NCI-H1694 treated with DMSO at 0.1 percent for 48 hours (cell line): ENCODE measurements around the gene PRKCZ.

Source experiments
- DNase-seq: peaks from one replicate; lab custom pipeline; 2025; lab: John Stamatoyannopoulos, UW

PRKCZ gene

DNA sequence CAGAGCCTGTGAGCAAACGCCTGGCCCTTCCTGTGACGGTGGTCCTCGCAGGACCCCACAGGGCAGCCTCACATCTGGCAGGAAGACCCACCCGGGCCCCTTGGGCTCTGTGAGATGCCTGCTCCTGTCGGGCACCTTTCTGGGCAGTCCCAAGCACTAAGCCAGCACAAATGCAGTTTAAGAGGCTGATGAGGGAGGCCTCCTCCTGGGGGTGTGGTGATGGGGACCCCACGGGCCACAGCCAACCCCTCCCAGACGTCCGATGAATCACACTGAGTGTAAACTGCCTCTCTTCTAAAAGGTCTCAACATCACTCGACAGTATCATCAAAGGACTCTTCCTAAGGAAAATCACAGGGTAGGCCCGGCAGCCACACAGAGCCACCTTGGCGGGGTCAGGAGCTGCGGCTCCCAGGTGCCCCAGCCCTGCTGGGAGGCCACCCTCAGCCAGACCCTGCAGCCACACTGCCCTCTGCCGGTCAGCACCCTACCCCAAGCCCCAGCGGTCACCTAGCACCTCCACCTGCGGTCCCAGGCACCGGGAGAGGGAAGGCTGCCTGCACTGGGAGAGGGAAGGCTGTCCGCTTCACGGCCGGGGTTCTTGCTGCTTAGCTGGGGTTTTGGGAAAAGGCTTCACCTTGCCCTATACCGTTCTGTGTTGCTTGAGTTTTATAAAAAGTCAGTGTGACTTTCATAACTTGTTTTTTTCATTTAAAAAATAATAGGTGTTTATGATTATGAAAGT, 3.9 kb upstream of the PRKCZ start:
- no peak for DNase-seq

- no peak for DNase-seq
These were observed 3.1 kb upstream of the PRKCZ start for GRCh38 chr1:2046953-2047748.

DNA sequence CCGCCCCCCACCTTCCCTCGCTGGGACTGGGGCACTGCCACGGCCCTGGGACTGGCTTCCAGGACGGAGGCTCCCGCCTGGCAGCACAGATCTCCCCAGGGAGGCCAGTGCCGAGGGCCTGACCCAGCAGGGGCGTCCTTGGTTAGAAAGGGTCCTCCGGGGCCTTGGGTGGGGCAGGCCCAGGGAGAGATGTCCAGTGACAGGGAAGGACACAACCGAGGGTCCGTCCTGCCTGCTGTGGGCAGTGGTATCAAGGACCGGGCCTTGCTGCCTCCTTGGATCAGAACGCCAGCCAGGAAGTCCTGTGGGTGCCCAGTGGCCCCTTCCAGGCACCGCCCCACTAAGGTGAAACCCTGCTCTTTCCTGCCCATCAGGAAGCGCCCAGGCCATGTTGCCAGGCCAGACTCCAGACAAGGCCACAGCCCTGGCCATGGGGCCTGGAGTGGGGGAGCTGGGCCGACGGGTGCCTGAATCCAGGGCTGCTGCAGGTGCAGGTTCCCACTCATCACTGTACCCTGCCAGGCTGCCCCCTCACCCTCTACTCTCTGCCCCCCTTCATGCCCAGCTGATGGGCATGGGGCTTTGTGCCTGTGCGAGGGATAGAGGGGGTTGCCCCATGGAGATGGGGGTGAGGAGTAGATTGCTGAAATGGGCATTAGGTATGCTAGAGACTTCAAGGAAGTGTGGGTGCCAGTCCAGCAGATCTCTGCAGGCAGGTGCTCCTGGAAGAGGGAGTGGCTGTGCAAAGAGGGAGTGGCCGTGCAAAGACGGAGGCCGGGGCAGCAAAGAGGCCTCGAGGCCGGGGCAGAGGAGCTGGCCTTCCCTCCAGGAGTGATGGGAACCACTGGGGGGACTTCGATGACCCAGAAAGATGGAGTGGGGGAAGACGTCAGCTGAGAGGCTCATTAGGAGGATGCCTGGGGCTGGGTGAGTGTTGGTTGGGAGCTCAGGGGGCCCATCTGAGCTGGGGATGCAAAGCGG, 2.2 kb upstream of the PRKCZ start:
- no peak for DNase-seq

DNA sequence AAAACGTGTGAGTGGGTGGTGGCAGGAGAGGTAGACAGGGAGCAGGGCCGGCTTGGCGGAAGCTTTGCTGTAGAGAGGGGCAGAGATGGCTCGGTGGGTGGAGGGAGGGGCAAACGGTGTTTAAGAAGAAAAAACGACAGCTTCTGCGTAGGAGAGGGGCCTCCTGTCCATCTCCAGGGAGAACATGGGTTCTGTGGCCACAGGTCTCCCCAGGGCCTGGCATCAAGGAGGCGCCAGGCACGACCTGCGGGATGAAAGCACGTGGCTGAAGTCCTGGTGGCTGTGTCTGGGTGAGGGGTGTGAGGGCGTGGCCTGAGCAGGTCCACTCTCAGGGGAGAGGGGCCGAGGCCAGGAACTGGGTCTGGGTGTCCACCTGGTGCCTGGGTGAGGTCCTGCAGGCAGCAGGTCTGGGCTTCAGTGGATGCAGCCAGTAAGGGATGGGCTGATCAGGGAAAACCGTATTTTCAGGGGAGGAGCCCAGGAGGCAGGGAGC, 940 bp upstream of the PRKCZ start:
- no peak for DNase-seq

DNA sequence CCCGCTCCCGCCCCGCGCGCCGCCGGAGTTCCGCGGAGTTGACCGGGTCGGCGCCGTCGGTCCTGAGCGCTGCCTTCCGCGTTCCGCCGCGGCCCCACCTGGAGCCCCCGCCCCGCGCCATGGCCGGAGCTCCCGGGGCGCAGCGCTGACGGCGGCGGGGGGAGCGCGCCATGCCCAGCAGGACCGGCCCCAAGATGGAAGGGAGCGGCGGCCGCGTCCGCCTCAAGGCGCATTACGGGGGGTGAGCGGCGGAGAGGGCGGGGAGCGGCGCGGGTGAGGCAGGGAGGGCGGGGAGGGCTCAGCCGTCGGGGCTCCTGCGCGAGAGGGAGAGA, 216 bp downstream of the PRKCZ start:
- no peak for DNase-seq

DNA sequence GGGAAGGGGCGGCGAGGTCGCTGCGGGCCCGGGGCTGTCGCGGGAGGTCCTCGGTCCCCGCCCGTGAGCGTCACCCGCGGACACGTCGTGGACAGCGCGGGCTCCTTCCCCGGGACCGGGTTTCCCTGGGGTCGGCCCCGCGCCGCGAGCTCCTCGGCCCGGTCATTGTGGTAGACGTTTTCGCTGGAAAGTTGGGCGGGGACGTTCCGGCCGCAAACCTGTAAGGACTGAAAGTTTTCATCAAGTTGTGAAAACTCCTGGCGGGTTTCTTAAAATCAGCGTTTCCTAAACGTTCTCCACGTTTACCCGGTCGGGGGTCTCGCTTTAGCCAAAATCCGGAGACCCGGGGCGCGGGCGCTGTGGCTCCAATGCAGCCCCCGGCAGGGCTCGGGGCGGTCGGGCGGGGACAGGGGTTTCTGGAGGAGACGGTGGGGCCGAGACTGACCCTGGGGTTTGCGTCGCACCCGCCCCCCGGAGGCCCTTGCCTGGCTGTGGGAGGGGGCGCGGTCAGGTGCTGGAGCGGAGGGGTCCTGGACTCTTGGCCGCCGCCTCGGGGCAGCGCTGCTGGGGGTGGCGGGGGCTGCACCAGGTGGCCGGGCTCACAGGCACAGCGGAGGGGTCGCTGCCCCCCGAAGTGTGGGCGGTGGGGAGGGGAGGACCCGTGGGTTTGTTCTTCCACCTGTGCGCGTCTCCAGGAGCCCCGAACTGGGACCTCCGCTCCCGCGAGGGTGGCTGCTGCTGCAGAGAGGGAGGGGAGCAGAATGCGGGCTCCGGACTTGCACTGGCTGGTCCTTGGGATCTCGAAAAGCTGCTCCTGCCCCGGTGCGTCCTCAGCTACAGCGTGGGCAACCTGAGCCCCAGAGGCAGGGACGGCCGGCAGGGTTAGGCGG, 827 bp downstream of the PRKCZ start:
- DNase-seq: no peak

- DNase-seq: no peak
These were observed 2.0 kb downstream of the PRKCZ start for GRCh38 chr1:2052054-2052679.

GRCh38 chr1:2052756-2053155, 2.5 kb downstream of the PRKCZ start:
- DNase-seq: no peak

DNA sequence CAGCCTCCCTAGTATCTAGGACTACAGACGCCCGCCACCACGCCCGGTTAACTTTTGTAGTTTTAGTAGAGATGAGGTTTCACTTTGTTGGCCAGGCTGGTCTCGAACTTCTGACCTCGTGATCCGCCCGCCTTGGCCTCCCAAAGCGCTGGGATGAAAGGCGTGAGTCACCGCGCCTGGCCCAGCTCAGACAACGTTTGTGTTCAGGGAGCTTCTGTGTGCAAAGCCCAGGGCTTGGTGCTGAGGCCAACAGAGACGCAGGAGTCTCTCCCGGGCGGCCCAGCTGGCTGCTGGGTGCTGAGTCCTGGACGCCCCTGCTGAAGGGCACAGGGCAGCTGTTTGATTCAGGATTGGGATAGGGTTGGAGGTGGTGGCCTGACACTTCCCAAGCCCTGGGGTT, 3.0 kb downstream of the PRKCZ start:
- DNase-seq: no peak

DNA sequence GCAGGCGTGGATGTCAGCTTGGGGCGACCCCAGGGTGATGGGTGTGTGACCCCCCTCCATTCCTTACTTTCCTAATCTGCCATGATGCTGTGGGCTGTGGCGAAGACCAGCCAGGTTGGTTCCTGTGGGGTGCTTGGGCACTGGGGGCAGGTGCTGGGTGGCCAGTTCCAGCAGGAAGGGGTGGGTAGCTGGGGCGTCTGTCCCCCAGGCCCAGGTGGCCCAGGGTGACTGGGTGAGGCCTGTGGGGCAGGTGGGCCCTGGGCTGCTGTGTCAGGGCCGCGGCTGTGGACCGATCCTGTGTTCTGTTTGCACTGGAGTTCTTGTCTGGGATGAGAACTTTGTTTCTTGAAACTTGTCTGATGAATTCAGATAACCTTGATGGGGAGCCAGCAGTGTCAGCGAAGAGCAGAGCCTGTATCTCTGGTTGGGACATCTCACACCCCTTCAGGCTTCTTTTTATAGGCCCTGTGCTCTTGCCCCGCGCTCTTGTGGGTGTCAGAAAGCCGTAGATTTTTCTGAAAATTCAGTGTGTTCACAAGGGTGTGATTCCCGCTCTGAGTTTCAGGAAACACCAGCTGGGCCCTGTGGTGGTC, 3.7 kb downstream of the PRKCZ start:
- DNase-seq: no peak

- DNase-seq: no peak
These were observed 4.3 kb downstream of the PRKCZ start for GRCh38 chr1:2054560-2054959.

DNA sequence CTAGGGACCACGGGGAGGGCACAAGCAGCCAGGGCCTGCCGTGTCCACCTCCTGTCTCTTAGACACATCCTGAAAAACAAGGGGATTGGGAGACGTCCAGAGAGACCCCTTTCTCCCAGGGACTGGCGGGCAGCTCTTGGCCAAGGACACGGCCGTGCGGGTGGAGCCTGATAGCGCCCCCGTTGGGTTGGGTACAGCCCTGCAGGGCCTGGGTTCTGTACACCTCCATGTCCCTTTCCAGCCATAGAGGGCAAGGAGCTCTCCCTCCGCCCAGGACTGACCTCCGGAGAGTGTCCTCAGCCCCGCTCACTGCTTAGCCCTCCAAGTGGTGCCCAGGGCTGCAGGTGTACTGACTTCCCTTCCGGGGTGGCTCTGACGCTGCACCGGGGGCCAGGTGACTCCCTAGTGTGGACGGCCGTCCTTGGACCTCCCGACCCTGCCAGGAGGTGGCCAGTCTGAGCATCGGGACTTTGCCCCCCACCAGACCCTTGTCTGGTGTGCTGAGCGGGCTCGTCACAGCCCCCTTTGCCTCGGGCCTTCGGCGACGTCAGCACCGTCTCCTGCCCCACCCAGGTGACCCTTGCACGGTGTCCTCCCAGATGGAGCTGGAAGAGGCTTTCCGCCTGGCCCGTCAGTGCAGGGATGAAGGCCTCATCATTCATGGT, 5.8 kb downstream of the PRKCZ start:
- no peak for DNase-seq

DNA sequence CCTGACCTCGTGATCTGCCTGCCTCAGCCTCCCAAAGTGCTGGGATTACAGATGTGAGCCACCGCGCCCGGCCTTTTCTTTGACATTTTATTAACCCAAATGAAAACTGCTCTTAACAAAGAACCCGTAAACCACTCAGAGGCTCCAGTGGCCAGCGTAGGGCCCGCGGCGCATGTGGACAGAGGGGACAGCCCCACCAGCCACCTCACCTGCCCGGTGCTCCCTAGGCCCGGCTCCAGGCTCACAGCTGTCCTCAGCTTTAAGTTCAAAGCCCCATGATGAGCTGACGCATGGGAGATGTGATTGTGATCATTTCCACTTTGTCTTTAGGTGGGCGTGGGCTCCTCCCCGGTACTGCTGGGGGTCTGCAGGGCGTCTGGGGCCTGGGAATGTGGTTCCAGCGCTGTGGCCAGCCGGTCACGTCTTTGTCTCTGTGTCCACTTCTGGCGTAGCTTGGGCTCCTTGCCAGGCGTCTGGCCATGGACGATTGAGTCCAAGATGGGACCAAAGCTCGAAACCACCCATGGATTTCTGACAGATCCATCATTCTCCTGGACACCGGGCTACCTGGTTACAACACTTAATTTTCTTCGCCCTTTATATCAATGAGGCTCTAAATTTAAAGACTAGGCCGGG, 6.9 kb downstream of the PRKCZ start:
- no peak for DNase-seq

DNA sequence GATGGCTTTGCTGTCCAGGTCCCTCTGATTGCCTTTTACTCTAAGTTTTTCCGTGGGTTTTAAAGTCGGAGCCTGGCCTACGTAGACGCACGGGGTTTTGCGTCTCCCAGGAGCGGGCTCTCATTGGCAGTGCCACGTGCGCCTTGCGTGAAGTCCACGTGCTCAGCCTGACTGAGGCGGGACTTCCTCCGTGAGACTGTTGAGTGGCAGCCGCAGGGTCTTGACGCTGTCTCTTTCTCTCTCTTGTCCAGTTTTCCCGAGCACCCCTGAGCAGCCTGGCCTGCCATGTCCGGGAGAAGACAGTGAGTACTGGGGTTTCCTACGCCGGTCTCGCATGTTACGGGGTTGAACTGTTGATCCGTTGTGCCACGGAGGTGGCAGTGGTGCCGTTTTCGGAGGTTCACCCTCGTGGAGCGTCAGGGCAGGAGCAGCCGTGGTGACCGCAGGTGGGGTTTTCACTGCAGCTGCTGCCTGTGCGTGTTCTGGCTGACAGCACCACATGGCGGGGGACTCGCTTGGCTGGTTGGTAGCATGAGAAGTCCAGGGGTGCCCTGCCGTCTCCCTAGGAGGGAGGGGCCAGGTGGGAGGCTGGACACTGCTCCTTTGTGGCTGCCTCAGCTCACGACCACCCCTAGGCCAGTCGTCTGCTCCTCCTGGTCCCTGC, 9.2 kb downstream of the PRKCZ start:
- no peak for DNase-seq

GRCh38 chr1:2060072-2060471, 9.9 kb downstream of the PRKCZ start:
- no peak for DNase-seq

DNA sequence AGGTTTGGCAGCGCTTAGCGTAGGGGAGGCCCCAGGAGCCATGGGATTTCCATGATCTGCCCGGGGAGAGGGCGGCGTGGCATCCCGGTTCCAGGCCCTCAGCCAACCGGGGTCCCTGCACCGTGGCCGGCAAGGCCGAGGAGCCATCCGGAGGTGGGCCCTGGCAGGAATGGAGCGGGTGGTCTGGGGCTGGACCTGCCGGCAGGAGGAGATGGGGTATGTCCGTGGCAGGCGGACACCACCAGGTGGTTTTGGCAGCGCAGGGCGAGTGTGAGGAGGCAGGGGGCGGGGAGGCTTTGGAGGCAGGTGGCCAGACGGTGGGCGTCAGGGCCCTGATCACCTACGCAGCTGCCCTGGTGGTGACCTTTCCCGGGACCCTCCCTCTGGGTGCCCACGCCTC, 10.3 kb downstream of the PRKCZ start:
- DNase-seq: no peak

DNA sequence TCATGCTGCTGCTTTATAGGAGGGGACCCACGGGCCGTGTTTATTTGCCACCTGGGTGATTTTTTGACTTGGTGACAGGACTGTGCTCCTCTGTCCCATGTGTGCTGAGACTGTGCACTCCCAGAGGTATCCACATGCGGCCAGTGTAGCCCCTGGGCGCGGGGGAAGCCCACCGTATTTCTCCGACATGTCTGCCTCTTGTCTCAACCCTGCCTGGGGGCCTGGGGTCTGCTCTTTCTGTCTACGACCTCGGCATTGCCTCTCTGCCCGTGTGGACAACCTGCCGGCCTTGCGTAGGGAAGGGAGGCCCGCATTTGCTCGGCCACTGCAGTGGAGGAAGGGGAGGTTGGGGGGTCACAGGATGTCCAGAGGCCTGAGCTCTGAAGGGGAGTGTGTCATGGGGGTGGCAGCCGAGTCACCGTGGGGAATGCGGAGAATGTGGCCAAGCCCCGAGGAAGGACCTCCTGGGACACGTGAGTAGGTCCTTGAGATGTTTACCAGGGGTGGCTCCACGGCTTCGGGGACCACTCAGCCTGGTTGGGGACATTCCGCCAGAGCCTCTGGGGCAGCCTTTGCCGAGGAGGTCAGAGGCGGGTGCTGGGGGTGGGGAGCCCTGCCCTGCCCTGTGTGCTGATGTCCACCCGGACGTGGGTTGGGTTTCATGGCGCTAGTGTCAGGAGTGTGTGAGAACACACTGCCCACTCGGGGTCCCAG, 11.0 kb downstream of the PRKCZ start:
- DNase-seq: no peak

DNA sequence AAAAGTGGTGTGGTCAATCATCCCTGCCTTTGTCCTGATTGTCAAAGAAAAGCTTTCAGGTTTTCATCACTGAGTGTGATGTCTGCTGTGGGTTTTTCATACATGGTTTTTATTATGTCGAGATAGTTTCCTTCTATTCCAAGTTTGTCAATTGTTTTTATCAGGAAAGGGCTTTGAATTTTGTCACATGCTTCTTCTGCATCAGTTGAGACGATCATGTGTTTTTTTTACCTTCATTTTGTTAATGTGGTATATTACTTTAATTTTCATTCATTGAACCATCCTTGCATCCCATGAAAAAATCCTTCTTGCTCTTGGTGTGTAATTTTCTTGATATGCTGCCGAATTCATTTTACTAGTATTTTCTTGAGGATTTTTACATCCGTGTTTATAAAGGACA, 15.5 kb downstream of the PRKCZ start:
- DNase-seq: no peak
